Large intestine (tissue), 12 donors: Measurements from ENCODE around the gene KLHL13. TPM values are rescaled to one million over a fixed set of nuclear protein-coding genes. Genes with fewer than 3 reads are reported as not detected.
"Not testable (repeated sequence)": the region's sequence is repeated elsewhere in the genome, so short reads cannot be mapped to it uniquely, and the experiment has no call there.

Experiments
- DNase-seq, 2 donors: peaks; one replicate each; pipeline versions ENCODE4 v3.0.0 to v3.0.0-alpha.2; 2013
- H3K27ac ChIP-seq: one replicate; pipeline ENCODE4 v1.5.1; 2013; ENCODE audit warnings: low read length
- H3K27me3 ChIP-seq: 2 replicates; pipeline ENCODE4 v1.6.1; 2013; ENCODE audit warnings: low read length; ENCODE audit not compliant: control insufficient read depth, insufficient read depth
- H3K36me3 ChIP-seq: 2 replicates; pipeline ENCODE4 v1.6.1; 2013; ENCODE audit warnings: low read length; ENCODE audit not compliant: control insufficient read depth, insufficient read depth
- H3K4me1 ChIP-seq: one replicate; pipeline ENCODE4 v1.6.1; 2013; ENCODE audit warnings: low read length; ENCODE audit not compliant: control insufficient read depth, insufficient read depth
- H3K4me3 ChIP-seq: one replicate; pipeline ENCODE4 v1.5.1; 2013; ENCODE audit warnings: low read length
- H3K9me3 ChIP-seq: one replicate; pipeline ENCODE4 v1.6.1; 2013; ENCODE audit warnings: mild to moderate bottlenecking, low read depth, low read length, moderate library complexity; ENCODE audit not compliant: control insufficient read depth
- WGBS: methylation state at CpG from one replicate; pipeline ENCODE4 v1.1.5; 2013; ENCODE audit warnings: low lambda C conversion rate; ENCODE audit not compliant: insufficient coverage; 5-methylcytosine and 5-hydroxymethylcytosine counted together
- long read RNA-seq, 11 donors: transcript quantifications; one replicate each; lab custom pipeline, GENCODE V29; 2026
- polyA plus RNA-seq: library from polyadenylated mRNA; unstranded; fragments of 120-200 nt; gene quantifications from one replicate; pipeline ENCODE4 v1.2.1, GENCODE V29; 2013

KLHL13 gene, protein sequence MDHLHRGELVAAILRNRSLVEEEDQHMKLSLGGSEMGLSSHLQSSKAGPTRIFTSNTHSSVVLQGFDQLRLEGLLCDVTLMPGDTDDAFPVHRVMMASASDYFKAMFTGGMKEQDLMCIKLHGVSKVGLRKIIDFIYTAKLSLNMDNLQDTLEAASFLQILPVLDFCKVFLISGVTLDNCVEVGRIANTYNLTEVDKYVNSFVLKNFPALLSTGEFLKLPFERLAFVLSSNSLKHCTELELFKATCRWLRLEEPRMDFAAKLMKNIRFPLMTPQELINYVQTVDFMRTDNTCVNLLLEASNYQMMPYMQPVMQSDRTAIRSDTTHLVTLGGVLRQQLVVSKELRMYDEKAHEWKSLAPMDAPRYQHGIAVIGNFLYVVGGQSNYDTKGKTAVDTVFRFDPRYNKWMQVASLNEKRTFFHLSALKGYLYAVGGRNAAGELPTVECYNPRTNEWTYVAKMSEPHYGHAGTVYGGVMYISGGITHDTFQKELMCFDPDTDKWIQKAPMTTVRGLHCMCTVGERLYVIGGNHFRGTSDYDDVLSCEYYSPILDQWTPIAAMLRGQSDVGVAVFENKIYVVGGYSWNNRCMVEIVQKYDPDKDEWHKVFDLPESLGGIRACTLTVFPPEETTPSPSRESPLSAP
- 73.6 TPM for polyA plus RNA-seq
- long read RNA-seq, donor 1, full-length matches to known transcripts, result 9 of 9 reads
- long read RNA-seq, donor 1, partial matches to known transcripts, result 0 of 9 reads
- long read RNA-seq, donor 1, other reads (novel, unspliced or antisense), result 0 of 9 reads
- long read RNA-seq, donor 2, transcript KLHL13-204 (7 exons, 3,256 nt), result major isoform, 7 of 14 reads
- long read RNA-seq, donor 2, partial matches to known transcripts, result 7 of 14 reads
- long read RNA-seq, donor 2, other reads (novel, unspliced or antisense), result 0 of 14 reads
- long read RNA-seq, donor 3, full-length matches to known transcripts, result 7 of 34 reads
- long read RNA-seq, donor 3, partial matches to known transcripts, result 11 of 34 reads
- long read RNA-seq, donor 3, other reads (novel, unspliced or antisense), result 16 of 34 reads
- long read RNA-seq, donor 4, result 0 reads
- long read RNA-seq, donor 5, transcript KLHL13-204 (7 exons, 3,256 nt), result major isoform, 5 of 5 reads
- long read RNA-seq, donor 5, partial matches to known transcripts, result 0 of 5 reads
- long read RNA-seq, donor 5, other reads (novel, unspliced or antisense), result 0 of 5 reads
- long read RNA-seq, donor 6, full-length matches to known transcripts, result 4 of 25 reads
- long read RNA-seq, donor 6, partial matches to known transcripts, result 6 of 25 reads
- long read RNA-seq, donor 6, other reads (novel, unspliced or antisense), result 15 of 25 reads
- long read RNA-seq, donor 7, full-length matches to known transcripts, result 2 of 2 reads
- long read RNA-seq, donor 7, partial matches to known transcripts, result 0 of 2 reads
- long read RNA-seq, donor 7, other reads (novel, unspliced or antisense), result 0 of 2 reads
- long read RNA-seq, donor 8, full-length matches to known transcripts, result 3 of 26 reads
- long read RNA-seq, donor 8, partial matches to known transcripts, result 7 of 26 reads
- long read RNA-seq, donor 8, other reads (novel, unspliced or antisense), result 16 of 26 reads
- long read RNA-seq, donor 9, full-length matches to known transcripts, result 6 of 15 reads
- long read RNA-seq, donor 9, partial matches to known transcripts, result 0 of 15 reads
- long read RNA-seq, donor 9, other reads (novel, unspliced or antisense), result 9 of 15 reads
- long read RNA-seq, donor 10, transcript KLHL13-204 (7 exons, 3,256 nt), result major isoform, 6 of 17 reads
- long read RNA-seq, donor 10, partial matches to known transcripts, result 0 of 17 reads
- long read RNA-seq, donor 10, other reads (novel, unspliced or antisense), result 9 of 17 reads
- long read RNA-seq, donor 11, partial matches to known transcripts, result 0 of 7 reads
- long read RNA-seq, donor 11, other reads (novel, unspliced or antisense), result 5 of 7 reads

DNA sequence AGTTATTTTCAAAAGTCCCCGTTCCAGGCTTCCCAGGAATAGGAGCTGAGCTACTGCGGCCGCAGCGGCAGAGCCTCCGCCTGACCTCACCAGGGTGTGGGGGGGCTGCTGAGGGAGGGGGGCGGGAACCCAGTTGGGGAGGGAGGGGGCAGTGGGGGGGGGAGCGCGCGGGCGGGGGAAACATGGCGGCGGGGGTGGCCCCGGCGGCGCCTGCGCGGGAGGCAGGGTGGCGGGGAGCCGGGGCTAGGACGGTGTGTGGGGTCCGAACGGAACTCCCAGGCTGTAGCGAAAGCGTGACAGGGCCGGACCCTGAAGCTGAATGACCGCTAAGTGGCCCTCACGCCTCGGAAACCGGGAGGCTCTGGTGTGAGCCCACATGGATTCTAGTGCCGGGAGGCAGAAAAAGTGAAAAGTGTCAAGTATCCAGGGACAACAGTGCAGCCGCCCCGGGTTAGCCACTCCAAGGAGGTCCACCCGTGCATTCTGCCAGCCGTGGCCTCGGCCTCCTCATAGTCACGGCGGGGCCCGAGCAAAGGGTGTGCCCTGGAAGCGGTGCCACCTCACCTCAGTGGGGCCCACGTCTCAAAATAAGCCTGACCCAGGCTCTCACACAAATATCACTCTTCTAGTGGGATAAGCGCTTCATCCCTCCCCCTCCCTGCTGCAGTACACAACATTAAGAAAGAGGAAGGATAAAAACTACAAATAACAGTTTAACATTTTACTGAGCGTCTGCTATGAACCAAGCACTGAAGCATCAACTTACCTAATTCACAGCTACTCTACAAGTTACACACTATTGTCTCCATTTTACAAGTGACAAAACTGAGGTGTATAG lies at the start of gene KLHL13:
KLHL13 (minus strand) TSS at position 98 of the 838 bp plus-strand sequence. CDS start 88,337 bp downstream, outside the sequence.
- peak; percentile 26 to 61 for DNase-seq
- peak within 1 kb of the TSS; percentile 66 for H3K4me3 ChIP-seq
- peaks cover 11% of the 10 kb centered on the region for H3K4me1 ChIP-seq
- no peaks in the 10 kb centered on the region for H3K27me3 ChIP-seq
- WGBS, result no CpG with 5 or more reads among the region's 42 CpGs
- no peaks in the 10 kb centered on the region for H3K36me3 ChIP-seq
- H3K27ac ChIP-seq, result peak within 1 kb of the TSS; percentile 80
- H3K9me3 ChIP-seq, result no peaks in the 10 kb centered on the region

- peaks cover 4% of the 10 kb centered on the region for H3K4me1 ChIP-seq
- H3K36me3 ChIP-seq, result no peaks in the 10 kb centered on the region
- H3K27me3 ChIP-seq, result no peaks in the 10 kb centered on the region
- H3K27ac ChIP-seq, result no peak overlapping the region
- no peak overlapping the region for H3K4me3 ChIP-seq
- no peak for DNase-seq
- no CpG with 5 or more reads among the region's 1 CpG for WGBS
- H3K9me3 ChIP-seq, result no peaks in the 10 kb centered on the region
Measured at GRCh38 chrX:118164138-118164537, 47.5 kb upstream of the KLHL13 start.

- Histone ChIP-seq H3K9me3 (no peaks in the 10 kb centered on the region), H3K4me1 (peaks cover 22% of the 10 kb centered on the region), H3K36me3 (no peaks in the 10 kb centered on the region), H3K4me3 (no peak overlapping the region), H3K27me3 (no peaks in the 10 kb centered on the region), H3K27ac (peak overlapping the region; percentile 93)
- WGBS, result no CpG with 5 or more reads among the region's 7 CpGs
- no peak for DNase-seq
Measured at GRCh38 chrX:118156953-118157608, 40.5 kb upstream of the KLHL13 start.

GRCh38 chrX:118156254-118156952 lies 39.8 kb upstream of the KLHL13 start:
- Histone ChIP-seq H3K4me3 (no peak overlapping the region), H3K36me3 (no peaks in the 10 kb centered on the region), H3K4me1 (peaks cover 22% of the 10 kb centered on the region), H3K9me3 (no peaks in the 10 kb centered on the region), H3K27ac (peak overlapping the region; percentile 93), H3K27me3 (no peaks in the 10 kb centered on the region)
- WGBS, result no CpG with 5 or more reads among the region's 6 CpGs
- DNase-seq, result peak; percentile 67 to 88

DNA sequence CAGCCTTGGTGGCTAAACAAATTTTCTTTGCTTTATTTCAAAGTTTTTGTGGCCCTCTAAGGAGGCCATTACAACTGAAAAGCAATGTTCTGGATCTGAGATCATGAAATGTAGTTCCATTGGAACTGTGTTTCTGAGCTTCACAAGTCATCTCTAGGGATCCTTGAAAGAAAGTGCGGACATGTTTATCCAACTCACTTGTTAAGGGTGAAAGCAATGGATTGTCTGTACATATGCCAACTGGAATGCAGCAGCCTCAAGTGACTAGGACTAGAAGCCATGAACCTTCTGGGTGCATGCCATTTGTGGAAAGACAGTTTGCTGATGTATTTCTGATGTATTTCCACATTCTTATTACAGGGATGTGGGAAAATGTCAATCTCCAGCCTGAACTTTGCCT lies 36.7 kb upstream of the KLHL13 start:
- WGBS, result no CpG with 5 or more reads among the region's 1 CpG

DNA sequence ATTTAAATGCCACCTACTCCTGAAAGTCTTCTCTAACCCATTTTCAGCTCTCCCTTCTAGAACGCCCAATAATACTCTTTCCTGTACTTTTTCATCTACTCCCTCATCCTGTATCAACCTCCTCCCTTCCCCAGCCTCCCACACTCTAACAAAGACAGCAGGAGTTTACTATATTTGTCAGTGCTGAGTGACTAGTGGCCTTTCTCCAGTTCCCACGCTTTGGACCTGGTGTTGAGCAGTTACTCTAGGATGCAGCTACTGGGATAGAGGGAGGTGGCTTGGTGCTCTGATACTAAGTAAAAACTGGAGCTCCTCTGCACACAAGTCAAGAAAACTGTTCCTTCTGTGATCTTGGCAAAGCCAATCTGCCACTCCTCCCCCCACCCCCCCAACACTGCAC lies 36.1 kb upstream of the KLHL13 start:
- H3K9me3 ChIP-seq, result no peaks in the 10 kb centered on the region
- no CpG with 5 or more reads among the region's 2 CpGs for WGBS
- no peak overlapping the region for H3K27ac ChIP-seq
- no peaks in the 10 kb centered on the region for H3K36me3 ChIP-seq
- no peak for DNase-seq
- peaks cover 11% of the 10 kb centered on the region for H3K4me1 ChIP-seq
- H3K4me3 ChIP-seq, result no peak overlapping the region
- H3K27me3 ChIP-seq, result no peaks in the 10 kb centered on the region

More for the DNA sequence above, 36.7 kb upstream of the KLHL13 start:
- H3K4me1 ChIP-seq, result peaks cover 17% of the 10 kb centered on the region
- H3K4me3 ChIP-seq, result no peak overlapping the region
- H3K27me3 ChIP-seq, result no peaks in the 10 kb centered on the region
- H3K27ac ChIP-seq, result no peak overlapping the region
- H3K9me3 ChIP-seq, result no peaks in the 10 kb centered on the region
- no peaks in the 10 kb centered on the region for H3K36me3 ChIP-seq
- no peak for DNase-seq

DNA sequence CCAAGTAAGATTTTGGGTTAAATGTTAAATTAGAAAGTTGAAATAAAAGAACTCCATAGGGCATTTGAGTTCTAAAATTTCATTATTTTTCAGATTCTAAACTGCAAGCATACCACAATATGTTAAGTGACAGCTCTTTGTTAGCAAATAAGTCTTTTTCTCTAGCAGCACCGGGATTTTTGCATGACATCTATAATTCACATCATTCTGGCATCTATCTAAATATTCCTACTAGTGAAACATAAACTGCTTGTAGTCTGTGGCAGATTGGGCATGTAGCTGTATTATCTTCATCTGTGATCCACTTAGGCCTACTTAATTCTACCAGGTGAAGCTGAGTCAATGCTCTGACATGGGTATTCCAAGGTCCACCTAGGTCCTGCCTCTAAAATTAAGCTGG lies 32.1 kb upstream of the KLHL13 start:
- Histone ChIP-seq H3K36me3 (no peaks in the 10 kb centered on the region), H3K4me1 (no peaks in the 10 kb centered on the region), H3K27ac (no peak overlapping the region), H3K4me3 (no peak overlapping the region), H3K27me3 (no peaks in the 10 kb centered on the region), H3K9me3 (no peaks in the 10 kb centered on the region)
- DNase-seq, result no peak
- WGBS, result no CpG with 5 or more reads among the region's 1 CpG

- H3K27ac ChIP-seq, H3K36me3 ChIP-seq, DNase-seq, H3K9me3 ChIP-seq, H3K4me1 ChIP-seq, H3K4me3 ChIP-seq, H3K27me3 ChIP-seq: not testable (repeated sequence)
- WGBS, result no CpG with 5 or more reads among the region's 3 CpGs
Measured at GRCh38 chrX:118147771-118148170, 31.2 kb upstream of the KLHL13 start.
